Bone marrow (tissue), 2 donors: ENCODE measurements around the gene HOMER3.

ENCODE experiments used
- DNase-seq, 2 donors: peaks; one replicate each; lab custom pipeline; 2025; lab: John Stamatoyannopoulos, UW

Gene HOMER3

DNA sequence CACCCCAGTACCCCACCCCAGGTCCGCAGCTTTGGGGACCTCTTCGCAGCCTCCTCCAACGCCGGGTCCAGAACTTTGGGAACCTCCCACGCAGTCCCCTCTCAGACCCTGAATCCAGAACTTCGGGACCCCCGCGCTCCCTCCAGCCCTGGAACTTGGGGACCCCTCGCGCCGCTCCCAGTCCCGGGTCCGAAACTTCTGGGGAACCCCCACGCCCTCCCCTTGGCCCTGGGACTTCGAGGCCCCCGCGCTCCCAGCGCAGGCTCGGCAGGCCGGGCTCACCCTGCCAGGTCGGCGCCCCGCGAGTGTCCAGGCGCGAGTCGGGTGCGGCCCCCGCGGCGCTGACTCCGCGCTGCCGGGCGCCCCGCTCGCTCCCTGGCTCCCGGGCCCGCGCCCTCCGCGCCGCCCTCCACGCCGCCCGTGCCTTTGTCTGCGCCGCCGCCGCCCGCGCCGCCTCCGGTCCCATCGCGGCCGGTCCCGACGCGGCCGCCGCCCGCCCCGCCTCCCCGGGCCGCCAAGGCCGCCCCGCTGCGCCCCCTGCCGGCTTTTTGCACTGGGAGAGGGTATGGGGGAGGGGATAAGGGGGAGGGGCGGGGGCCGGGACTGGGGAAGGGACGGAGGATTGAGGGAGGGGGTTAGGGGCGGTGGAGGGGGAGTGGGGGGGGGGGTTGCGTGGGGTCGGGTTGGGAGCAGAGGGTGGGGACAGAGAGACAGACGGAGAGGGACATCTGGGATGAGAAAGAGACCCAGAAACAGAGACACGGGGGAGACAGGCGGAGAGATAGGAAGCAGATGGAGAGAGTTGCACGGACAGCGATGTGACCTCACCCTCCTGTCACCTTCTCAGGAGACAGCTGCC, at the start of gene HOMER3:
Gene HOMER3, minus strand, starts transcription at position 449 of the 859 bp plus-strand sequence. CDS start 2,235 bp downstream, outside the sequence.
- peak; percentile 29 to 55 for DNase-seq

DNA sequence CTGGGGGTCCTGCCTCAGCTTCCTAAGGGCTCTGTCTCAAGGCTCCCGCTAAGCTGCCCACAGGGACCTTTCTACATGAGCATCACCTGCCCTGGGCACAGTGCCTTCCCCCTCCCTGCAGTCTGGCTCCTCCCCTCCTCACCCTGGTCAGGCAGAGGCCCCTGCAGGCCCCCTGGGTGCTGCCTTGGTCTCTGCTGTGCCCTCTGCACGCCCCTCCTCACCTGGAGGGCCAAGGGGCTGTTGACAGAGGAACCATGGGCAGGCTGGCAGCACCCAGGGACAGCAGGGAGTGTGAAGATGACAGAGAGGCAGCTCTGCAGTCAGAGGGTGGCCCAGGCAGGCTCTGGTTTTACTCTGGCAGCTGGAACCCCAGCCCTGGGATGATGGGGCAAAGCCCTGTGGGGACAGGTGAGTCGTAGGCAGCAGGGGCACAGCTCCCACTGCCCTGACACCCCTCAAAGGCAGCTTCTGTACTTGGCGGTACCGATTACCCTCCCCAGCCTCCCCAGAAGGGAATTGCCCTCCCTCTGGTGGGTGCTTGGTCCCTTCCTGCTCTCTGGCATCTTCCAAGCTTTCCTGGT, 49.2 kb upstream of the HOMER3 start:
- DNase-seq: no peak

GRCh38 chr19:18989316-18989715, 48.3 kb upstream of the HOMER3 start:
- no peak for DNase-seq

- no peak for DNase-seq
Measured at GRCh38 chr19:18987456-18987855, 46.4 kb upstream of the HOMER3 start.

DNA sequence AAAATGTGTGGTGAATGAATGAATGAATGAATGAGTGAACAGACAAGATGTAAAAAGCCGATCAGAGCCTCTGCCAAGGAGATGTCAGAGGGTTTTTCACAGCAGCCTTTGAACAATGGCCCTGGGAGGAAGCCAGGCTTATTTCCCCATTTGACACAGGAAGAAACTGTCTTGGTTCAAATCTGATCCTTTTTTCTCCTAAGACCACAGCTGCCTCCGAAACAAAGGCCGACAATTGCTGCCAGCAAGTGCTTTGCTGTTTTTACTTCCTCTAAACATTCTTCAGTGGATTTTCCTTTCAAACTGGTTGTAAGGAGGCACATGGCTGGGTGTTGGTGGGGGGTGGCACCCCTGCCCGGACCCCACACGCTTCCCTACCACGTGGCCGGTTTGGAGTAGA, 44.2 kb upstream of the HOMER3 start:
- peak in 1 of 2 donors; percentile 63 for DNase-seq

- DNase-seq: no peak
Measured at GRCh38 chr19:18984251-18984650, 43.2 kb upstream of the HOMER3 start.

DNA sequence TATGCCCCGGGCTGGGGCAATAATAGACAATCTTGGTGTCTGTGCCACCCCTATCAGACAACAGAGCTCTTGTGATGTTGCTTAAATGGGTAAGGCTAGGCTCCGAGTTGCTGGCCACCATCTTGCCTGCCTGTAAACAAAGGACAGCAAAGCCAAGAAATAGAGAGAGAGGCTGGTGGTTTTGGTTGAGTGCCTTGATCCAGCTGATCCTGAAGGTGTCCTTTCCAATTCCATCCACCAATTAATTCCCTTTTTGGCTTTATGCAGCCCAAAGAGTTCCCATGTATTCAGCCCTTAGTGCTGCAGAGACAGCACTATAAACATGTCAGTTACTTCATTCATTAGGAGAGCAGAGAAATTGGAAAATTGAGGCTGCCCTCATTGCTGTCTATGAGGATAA, 41.7 kb upstream of the HOMER3 start:
- DNase-seq: no peak

GRCh38 chr19:18980432-18981020, 39.5 kb upstream of the HOMER3 start:
- DNase-seq: no peak

GRCh38 chr19:18978616-18979015, 37.6 kb upstream of the HOMER3 start:
- no peak for DNase-seq

- DNase-seq: no peak
Measured at GRCh38 chr19:18975869-18976268, 34.9 kb upstream of the HOMER3 start.

GRCh38 chr19:18975011-18975410, 34.0 kb upstream of the HOMER3 start:
- no peak for DNase-seq

GRCh38 chr19:18972851-18973250, 31.8 kb upstream of the HOMER3 start:
- DNase-seq: no peak

DNA sequence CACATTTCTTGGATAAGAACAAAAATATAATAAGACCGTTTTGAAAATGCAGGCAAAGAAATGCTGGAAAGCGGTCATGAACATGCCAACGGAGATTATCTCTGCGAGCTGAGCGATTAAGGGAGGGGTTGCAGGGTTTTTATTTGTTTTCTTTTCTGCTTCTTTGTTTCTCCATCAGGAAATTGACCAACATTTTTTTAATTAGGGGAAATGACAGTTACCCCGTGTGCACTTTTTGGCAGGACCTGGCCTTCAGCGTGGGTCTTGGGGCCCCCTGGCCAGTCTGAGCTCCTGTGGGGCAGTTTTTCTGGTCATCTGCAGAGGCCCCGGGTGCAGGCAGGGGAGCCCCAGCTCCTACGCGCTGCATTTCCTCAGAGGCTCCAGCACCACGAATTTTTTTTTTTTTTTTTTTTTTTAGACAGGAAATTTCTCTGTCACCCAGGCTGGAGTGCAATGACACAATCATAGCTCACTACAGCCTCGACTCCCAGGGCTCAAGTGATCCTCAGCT, 31.3 kb upstream of the HOMER3 start:
- peak; percentile 34 to 40 for DNase-seq

GRCh38 chr19:18969931-18970659, 29.1 kb upstream of the HOMER3 start:
- DNase-seq: no peak

DNA sequence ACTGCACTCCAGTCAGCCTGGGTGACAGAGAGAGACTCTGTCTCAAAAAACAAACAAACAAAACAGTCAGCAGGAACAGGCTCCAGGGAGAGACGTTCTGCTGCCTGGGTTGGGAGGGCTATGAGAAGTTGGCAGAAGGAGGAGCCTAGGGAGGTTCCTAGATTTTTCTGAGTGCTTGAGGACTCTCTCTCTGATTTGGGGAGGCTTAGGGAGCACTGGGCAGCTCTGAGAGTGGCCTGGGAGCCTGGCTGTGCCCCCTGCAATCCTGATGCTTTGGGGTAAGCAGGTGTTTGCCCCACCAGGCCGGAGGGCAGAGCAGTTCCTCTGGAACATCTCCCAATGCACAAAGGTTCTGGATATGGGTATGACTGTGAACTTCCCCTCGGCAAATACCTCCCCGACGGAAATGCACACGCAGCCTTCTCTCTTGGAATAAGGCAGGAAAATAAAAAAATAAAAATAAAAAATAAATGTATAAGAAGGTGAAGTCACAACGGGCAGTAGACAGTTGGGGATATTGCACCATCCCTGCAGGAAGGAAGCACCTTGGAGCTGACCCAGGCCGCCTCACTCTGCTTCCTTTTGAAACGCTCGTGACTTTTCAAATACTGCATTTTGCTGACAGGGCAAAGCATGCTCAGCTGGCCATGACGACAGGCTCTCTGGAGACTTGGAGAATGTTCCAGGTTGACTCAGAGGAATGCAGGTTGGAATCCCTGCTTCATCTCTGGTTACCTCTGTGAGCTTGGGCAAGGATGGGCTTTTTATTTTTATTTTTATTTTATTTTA, 26.5 kb upstream of the HOMER3 start:
- peak; percentile 36 to 63 for DNase-seq

DNA sequence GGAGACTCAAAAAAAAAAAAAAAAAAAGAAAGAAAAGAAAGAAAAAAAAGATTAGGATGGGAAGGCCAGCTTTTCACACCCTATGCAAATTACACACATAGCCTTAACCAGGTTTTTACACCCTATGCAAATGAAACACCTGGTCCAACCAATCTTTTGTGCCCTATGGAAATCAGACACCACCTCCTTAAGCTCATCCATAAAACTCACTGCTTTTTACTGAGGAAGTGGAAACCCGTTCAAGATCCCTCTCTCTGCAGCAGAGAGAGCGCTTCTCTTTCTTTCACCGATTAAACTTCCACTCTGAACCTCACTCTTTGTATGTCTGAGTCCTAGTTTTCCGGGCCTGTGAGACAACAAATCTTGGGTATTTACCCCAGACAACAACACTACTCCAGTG, 25.3 kb upstream of the HOMER3 start:
- no peak for DNase-seq

GRCh38 chr19:18964121-18964520, 23.1 kb upstream of the HOMER3 start:
- no peak for DNase-seq

DNA sequence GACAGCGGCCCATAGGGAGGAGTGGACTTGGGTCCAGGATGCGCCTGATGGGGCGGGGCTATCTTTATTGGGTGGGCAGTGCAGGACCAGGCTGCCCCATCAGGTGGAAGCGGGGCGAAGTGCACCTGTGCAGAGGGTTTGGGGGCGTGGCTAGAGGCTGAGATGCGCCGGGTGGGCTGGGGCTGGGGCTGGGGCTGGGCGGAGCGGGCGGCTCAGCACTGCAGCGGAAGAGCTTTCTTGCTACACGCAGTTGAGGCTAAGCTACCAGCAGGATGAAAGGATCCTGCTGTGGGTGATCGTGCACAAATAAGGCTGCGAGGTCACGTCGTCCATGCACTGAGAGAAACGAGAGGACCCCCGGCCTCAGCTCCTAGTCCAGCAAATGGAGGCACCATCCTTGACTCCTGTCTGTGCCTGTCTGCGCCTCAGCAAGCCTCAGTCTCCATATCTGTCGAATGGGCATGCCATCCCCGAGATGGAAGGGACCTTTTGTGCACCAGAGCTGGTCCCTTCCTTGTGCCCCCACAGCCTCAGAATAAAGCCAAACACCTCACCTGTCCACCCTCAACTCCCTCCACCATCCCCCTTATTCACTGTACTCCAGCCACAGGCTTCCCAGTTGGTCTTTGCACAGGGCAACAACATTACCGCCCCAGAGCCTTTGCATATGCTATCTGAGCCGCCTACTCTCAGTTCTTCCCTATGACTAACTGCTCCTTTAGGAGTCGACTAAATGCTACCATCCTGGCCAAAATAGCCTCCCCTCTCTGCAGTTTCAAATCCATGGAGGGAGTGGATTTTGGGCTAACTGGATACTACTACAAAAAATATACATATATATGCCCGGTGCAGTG, 21.0 kb upstream of the HOMER3 start:
- DNase-seq: no peak

GRCh38 chr19:18960370-18960769, 19.4 kb upstream of the HOMER3 start:
- no peak for DNase-seq

DNA sequence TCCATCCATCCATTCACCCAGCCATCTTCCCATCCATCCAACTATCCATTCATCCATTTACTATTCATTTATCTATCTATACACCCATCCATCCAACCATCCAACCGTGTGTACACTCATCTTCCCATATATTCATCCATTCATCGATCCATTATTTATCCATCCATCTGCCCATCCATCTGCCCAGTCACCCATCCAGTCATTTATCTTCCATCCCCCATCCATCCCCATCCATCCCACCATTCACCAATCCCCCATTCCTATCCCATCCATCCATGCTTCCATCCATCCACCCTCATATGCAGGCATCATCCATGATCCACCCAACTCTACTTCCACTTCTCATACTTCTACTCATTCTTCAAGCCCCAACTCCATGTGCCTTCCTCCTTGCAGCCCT, 14.0 kb upstream of the HOMER3 start:
- DNase-seq: no peak

DNA sequence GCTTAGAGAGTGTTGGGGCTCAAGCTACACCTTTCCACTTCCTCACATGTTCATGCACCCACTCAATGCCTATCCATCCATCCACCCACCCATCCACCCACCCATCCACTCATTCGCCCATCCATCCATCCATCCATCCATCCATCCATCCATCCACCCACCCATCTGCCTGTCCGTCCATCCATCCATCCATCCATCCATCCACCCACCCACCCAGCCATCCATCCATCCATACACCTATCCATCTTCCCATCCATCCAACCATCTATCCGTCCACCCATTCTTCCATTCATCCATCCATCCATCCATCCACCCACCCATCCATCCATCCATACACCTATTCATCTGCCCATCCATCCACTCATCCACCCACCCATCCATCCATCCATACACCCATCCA, 13.1 kb upstream of the HOMER3 start:
- DNase-seq: no peak
